AG20443 (cell line): ENCODE data around the gene SDSL.
A peak's percentile ranks its signal among the peaks of the same experiment; 100 is the strongest.

ENCODE experiments used
- DNase-seq: peaks from one replicate; pipeline ENCODE4 v3.0.0; 2012; ENCODE audit warnings: low spot score, mixed read lengths

Gene SDSL

GRCh38 chr12:113449299-113449698, 27.1 kb downstream of the SDSL start:
- DNase-seq, result no peak

GRCh38 chr12:113449839-113450238, 27.7 kb downstream of the SDSL start:
- DNase-seq, result no peak

- DNase-seq, result no peak
Measured at GRCh38 chr12:113452458-113452857, 30.3 kb downstream of the SDSL start.

DNA sequence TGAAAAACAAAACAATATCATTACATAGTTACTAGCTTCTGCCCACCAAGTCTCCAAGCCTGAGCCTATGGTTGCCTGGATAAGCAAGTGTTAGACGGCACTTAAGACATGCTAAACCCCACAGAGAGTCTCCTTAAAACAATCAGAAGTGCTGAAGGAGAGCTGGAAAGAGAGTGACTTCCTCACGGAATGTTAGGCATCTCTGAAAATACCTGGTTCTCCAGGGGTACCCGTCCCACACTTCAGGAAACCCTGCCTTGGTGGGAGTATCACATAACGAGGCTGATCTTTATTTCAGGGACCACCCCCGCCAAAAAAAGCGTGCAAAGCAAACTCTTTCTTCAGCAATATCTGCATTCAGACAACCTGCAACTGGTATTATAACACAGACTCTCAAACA, 31.1 kb downstream of the SDSL start:
- no peak for DNase-seq

DNA sequence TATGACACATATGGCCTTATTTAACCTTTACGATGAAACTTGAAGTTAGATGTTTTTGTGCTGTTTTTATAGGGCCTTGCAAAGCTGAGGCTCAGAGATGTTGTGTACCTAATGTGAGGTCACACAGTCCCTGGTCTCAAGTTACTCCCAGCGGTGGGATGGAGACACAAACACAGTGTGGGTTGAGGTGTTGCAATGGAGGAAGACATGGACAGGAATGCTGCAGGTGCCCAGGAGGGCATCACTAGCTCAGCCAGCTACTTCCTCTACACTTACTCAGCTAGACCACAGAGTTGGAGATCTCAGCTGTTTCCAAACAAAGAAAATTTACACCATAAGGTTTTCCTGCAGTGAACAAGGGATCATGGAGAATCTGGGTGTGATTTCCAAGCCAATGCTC, 34.0 kb downstream of the SDSL start:
- DNase-seq, result no peak

- no peak for DNase-seq
Measured at GRCh38 chr12:113456761-113457160, 34.6 kb downstream of the SDSL start.

- DNase-seq, result no peak
Measured at GRCh38 chr12:113457185-113457584, 35.0 kb downstream of the SDSL start.

GRCh38 chr12:113457710-113458109, 35.5 kb downstream of the SDSL start:
- DNase-seq, result no peak

GRCh38 chr12:113459981-113460380, 37.8 kb downstream of the SDSL start:
- no peak for DNase-seq

- peak; percentile 46 for DNase-seq
Measured at GRCh38 chr12:113461666-113462065, 39.5 kb downstream of the SDSL start.

- DNase-seq, result peak; percentile 92
Measured at GRCh38 chr12:113462117-113462774, 40.1 kb downstream of the SDSL start.

- DNase-seq, result no peak
Measured at GRCh38 chr12:113462998-113463745, 41.0 kb downstream of the SDSL start.

DNA sequence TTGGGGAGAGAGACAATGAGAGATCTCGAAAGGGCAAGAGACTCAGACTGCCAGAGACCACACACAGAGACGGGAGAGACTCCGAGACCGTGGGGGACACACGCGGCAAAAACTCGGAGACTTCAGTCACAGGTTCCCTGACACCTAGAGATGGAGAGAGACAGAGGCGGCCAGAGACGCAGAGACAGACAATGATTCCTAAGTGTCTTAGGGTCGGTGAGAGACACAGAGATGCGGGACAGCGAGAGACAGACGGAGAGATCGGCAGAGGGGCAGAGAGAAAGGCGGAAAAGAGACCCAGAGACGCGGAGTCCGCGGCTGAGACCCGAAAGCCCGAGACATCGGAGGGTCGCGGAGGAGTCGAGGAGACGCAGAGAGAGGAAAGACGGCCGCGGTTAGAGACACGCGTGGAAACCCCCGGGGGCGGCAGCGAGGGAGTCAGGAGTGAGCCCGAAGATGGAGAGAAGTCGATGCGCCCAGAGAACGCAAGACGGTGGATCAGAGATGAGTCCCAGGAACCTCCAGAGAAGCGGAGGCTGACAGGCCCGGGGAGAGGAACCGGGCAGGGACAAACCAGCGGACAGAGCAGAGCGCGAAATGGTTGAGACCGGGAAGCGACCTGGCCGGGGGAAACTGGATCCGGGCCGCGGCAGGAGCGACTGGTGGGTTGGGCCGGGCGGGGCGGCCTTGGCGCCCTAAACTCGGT, 41.7 kb downstream of the SDSL start:
- DNase-seq, result no peak

GRCh38 chr12:113464452-113464775, 42.2 kb downstream of the SDSL start:
- no peak for DNase-seq

DNA sequence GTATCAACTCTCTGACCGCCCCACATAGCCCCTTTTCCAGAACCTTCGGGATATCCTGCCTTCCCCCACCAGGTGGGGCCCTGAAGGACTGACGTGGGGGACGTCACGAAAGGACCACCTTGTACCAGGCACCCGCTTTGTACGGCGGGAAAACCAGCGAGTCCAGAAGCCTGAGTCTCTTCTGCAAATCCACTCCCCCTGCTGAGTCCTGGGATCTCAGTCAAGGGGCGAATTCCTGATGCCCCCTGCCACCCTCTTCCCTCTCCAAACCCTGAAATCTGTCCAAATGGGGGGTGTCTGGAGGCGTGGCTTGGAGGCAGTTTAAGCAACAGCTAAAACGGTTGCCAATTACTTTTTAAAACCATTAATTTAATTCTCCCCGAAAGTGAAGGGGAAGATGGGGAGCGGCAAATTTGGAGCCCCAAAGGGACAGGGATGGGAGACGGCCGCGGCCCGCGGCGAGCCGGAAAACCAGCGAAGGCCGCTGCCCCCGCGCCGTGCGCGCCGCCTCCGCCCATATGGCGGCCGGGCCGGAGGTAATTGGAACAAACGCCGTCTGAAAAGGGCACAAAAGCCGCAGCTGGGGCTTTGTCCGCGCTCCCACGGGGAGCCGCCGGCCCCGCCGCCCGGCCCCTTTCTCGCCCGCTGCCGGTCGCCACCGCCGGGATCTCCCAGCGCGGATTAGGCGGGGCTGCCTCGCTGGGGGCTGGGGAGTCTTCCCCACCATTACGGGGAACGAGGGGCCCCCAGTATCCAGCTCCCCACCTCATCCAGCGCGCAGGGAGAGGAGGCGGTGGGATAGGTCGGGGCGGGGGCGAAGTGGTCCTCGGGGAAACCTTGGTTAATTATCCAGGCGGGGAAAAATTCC, 42.9 kb downstream of the SDSL start:
- DNase-seq, result no peak

- no peak for DNase-seq
Measured at GRCh38 chr12:113465808-113466453, 43.8 kb downstream of the SDSL start.

- DNase-seq, result no peak
Measured at GRCh38 chr12:113466454-113467141, 44.4 kb downstream of the SDSL start.

DNA sequence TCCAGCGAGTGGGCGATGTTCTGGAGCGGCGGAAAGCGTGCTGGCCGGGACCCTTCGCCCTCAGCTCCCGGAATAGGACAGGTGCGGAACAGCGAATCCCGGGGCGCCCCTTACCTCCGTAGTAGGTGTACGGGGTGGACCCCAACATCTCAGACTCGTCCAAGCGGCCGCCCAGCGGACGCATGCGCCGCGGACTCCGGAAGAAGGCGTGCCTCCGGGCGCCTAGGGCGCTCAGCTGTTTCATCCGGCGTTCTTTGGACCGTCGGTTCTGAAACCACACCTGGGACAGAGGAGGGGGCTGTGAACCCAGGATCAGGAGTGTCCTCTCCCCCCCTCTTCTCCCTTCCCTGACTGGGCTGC, 44.9 kb downstream of the SDSL start:
- peak; percentile 44 for DNase-seq

DNA sequence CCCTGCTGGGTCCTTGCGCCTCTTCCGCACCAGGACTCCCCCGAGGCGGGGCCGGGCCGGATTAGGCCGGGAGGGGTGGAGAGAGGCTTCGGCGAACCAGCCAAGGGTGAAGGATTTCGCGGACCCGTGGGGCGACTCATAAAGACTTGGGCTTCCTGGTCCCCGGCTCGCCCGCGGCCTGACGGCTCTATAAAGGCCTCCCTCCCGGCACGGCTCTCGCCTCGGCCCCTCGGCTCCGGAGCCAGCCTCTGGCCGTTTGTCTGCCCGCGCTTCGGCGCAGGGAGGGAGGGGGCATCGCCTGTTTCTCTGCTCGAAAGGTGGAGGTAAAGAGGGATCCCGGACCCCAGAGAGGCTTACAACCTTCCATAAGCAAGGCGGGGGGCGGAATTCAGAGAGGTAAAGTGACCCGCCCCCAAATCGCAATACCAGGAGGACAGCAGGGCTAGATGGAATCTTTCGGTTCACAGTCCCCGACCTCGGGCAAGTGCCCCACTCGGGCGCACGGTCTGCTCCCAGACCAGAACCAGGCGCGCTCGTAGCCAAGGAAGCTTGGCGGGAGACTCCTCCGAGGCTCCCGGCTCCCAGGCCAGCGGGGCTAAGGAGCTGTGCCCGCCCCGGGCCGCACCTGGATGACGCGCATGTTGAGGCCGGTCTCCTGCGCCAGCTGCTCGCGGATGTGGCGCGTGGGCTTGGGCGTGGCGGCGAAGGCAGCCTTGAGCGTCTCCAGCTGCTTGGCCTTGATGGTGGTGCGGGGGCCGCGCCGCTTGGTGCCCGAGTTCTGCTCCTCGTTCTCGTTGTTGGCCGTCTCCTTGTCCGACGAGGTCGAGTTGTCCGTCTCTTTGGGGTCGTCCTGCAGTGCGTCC, 45.6 kb downstream of the SDSL start:
- no peak for DNase-seq
